Measurements from ENCODE around the gene ACOT11.

The ACOT11 gene

DNA sequence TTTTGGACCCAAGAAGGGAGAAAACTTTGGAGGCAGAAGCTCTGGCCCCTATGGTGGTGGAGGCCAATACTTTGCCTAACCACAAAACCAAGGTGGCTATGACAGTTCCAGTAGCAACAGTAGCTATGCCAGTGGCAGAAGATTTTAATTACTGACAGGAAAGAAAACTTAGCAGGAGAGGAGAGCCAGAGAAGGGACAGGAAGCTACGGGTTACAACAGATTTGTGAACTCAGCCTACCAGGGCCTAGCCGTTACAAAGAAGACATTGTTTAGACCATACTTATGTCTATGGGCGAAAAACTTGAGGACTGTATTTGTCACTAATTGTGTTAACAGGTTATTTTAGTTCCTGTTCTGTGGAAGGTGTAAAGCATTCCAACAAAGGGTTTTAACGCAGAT lies 10.4 kb upstream of the ACOT11 start:
- DNase-seq (ENCODE audit: low read depth), result no peak

DNA sequence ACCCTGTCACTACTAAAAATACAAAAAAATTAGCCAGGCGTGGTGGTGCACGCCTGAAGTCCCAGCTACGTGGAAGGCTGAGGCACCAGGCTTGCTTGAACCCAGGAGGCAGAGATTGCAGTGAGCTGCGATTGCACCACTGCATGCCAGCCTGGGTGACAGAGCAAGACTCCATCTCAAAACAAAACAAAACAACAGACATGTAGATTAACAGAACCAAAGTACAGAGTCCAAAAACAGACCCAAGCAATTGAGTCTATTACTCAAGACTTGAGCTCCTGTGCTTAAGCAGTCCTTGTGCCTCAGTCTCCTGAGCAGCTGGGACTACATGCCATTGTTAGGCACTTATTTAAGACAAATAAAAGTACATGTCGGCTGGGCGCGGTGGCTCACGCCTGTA lies 9.5 kb upstream of the ACOT11 start:
- DNase-seq (ENCODE audit: low read depth), result no peak

DNA sequence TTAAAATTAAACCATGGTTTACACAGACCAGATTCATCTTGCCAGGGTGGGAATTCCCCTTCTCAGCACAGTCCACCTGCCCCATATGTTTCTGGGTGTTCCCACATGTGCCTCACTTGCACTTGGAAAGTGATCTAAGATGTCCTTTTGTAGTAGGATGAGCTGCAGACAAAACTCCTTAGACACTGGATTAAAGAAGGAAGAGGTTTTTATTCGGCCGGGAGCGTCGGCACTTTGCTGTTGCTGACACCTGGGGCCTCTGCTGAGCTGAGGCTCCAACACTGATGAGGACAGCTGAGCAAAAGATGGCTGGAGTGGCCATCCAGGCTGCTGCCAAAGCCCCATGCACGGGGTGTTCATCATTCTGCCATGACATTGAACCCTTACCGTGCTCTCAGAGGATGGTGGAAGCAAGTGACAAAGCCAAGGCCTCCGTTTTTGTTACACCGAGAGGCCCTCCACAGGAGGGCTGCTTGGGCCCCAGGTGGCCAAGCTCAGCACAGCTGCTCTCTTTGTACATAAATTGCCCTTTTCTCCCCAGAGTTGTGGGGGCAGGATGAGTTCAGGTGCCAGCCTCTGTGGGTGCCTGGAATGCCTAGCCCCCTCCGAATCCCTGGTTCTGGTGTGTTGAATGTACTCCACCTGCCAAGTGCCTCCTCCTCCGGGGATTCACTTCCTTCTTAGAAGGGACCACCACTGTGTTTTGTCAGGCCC lies 7.3 kb upstream of the ACOT11 start:
- no peak for DNase-seq (ENCODE audit: low read depth)

DNA sequence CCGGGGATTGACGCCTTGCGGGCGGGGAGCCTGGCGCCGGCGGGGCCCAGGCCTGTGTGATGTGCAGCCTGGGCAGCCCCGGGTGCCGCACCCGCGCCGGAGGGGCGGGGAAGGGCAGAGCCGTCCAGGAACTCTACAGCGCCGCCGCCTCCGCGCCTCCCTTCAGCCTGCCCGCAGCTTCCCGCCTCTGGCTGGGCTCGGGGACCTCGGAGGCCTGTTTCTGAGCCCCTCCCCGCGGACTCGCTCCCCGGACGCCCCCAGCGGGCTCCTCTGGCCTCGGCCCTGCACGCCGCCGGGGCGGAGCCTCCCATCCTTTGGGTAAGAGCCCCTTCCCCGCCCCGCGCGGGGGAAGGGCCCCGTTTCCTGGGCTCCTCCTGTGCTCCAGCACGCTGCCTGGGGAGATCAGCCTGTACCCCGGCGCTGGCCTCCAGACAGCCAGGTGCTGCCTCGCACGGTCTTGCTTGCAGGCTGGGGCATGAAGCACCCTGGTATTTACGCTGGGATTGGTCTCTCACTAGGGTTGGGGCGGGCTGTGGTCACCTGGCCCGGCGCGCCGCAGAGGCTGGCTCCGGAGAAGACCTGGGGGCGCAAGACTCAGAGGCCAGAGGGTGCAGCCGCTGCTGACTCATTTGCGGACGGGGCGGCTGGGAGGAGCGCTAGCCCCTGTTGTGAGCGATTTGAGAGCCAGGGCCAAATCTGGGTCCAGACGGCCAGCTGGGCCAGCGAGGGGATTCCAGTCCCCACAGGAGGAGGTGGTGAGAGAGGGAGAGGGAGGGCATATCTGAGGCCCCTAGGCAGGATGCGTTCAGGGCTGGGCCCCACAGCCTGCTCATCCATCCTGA lies 5.7 kb upstream of the ACOT11 start:
- DNase-seq (ENCODE audit: low read depth), result peak; percentile 15

DNA sequence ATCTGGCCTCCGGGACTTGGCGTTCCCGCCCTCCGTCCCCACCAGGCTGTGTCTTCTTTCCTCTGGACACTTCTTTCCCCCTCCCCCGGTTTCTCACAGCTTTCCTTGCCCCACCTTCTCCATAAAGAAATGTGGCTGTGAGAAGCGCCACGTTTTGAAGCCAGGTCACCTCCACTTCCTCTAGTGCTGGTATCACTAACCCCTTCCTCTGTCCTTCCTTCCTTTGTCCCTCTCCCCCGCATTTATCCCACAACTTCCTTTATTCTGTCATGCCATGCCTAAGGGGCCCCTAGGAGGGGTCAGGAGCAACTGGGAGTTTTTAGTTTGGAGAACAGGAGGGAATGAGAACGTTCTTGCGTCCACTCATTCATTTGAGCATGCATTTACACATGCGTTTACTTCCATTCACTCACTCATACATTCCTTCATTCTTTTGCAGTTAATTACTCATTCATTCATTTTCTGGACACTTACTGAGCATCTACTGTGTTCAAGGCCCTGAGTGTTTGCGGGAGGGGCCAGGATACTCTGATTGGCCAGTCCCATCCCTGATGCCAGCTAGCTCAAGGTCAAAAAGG lies 5.0 kb upstream of the ACOT11 start:
- no peak for DNase-seq (ENCODE audit: low read depth)

DNA sequence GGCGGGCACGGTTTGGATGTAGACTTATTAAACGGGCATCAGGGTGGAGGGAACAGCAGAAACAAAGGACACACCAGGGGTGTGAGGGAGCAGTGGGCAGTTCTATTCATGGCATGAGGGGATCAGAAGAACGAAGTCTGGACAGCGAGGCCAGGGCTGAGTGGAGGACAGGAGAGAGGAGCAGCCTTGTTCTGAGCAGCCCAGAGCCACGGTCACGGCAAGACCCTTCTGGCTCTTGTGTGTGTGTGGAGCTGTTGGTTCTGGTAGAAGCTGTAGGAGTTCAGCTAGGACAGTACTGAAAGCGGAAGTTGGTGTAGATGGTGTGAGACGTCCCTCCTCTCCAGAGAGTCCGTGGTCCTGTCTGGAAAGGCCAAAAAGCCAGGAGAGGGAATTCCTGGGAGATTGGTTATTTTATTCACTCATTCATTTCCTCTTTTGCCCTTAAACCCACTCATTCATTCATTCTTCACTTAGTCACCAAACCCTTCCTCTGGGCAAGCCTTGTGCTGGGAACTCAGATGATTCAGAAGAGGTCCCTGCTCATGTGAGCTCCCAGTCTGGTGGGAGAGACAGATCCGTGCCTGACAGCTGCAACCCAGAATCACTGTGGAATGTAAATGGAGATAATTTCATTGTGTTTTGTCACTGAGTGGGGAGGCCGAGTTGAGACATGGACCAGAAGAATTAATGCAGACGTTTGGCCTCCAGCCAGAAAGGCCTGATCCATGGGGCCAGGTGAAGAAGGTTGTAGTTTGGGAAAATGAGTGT lies 4.1 kb upstream of the ACOT11 start:
- DNase-seq (ENCODE audit: low read depth), result no peak

DNA sequence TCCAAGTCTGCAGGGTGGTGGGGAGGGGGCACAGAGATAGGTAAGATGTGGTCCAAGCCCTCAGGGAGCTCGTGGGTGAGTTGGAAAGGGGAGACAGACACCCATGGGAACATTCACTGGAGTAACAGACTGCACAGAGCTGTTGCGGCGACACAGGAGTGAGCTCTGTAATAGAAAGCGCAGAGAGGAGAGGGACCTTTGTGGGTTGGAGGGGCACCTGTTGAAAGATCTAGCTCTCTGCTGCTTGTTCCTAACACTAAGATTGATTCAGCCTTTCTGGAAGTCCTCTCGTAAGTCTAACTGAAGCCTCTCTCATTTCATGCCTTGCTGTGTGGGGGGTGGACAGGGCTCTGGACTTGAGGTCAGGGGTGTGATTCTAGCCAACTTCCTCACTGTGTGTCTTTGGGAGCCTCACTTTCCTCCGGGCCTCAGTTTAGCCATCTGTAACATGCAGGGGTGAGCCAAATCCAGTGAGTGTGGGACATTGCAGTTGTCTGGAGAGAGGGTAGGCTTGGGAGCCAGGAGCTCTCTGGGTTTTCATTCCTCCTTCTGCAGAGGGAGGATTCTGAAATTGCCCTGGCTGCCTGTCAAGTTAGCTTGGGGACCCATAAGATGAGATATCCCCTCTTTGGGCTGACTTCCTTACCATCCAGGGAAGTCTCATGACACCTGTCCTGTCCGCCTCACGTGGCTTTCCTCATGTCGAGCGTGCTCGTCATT lies 2.0 kb upstream of the ACOT11 start:
- no peak for DNase-seq (ENCODE audit: low read depth)

DNA sequence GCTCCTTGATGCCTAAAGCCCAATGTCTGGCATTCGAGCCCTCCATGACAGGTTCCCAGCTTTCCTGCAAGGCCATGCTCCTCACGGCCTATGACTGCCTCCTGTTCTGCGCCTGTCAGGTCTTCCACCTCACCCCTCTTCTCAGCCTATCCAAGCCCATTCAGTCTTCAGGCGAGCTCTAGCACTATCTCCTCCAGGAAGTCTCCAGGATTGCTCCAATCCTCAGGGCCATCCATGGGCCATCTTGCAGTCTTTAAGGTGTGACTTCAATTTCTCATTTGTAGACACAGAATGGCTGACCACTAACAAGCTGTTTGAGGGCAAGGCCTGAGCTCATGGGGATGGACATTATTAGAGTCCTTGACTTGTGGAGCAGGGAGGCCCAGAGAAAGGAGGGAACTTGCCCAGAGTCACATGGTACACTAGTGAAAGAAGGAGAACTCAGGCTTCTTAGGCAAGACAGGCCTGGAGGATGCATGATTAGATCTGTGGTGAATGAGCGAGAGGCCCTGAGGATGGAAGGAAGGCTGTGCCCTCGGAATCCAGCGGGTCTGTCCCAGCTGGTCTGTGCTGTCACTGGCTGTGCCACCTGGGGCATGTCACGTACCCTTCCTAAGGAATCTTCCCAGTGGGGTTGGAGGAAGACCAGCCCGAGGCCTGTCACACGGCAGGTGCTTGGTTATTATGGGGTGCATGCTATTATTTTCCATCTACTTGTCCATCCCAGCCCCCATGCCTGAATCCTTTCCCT lies 1.2 kb upstream of the ACOT11 start:
- DNase-seq (ENCODE audit: low read depth), result no peak

DNA sequence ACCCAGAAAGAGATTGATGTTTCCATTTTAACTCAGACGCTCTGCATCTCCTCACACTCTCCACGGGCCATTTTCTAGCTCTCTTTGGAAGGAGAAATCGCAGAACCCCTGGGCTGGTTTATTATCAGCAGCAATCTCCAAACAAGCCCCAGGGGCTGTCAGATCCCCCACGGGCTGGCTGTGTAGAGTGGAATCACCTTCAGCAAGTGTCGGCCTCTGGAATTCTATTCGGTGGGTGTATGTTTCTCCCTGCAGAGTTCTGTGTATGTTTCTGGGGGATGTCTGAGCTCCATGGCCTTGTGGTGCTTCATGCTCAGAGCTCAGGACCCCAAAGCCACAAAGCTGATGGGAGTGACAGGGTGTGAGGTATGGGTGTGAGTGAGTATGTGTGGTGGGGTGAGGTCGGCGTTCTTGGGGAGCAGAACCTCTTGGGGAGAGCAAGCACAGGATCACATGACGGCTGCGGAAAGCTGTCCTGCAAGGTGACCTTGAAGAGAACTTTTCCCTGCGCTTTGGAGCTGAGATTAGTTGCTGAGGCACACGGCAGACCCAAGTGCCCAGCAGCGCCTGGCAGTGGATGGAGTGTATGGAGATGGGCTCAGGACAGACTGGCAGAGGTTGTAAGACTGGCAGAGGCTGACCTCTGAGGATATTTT lies 489 bp downstream of the ACOT11 start:
- DNase-seq (ENCODE audit: low read depth), result no peak

DNA sequence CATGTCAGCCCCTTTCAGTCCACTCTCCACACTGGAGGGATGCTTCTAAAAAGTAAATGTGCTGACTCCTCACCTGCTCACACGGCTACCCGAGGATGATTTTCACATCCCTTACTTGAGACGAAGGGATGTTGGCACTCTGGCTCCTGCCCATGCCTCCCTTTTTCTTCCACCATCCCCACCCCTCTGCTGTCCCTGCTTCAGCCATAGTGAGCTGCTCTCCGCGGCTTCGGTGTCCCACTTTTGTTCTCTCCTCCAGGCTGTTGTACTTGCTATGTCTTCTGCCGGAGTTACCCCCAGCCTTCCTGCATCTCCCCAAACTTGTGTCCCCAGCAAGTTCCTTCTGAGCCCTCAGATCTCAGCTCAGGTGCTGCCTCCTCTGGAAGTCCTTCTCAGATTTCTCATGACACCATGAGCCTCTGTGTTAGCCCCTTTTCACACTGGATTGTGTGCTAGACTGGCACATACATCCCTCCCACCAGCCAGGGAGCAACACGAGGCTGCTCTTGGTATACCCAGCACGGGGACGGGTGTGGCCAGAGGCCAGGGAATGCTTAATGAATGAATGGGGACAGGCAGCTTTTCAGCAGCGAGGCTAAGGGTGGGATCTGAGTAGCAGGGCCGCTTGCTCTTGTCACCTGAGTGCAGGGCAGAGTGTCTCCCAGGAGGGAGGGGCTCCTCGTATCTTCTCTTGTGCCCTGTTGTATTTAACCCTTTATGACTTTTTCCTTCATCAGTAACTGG lies 1.3 kb downstream of the ACOT11 start:
- DNase-seq (ENCODE audit: low read depth), result no peak

DNA sequence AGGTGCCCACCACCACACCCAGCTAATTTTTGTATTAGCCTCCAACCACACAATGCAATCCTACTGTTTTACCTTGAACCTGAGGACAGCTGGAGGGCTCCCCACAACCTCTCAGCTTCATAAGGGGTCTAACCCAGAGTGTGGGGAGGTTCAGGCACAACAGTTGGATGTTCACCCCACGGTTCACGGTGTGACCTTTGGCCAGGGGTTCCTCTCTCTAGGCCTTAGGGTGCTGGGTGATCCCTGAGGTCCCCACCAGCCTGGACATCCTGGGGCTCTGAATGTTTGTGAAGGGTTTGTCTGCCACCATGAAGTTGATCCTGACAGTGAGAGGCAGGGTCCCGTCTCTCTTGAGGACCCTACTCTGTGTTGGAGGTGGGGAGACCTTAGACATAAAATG lies 3.9 kb downstream of the ACOT11 start:
- no peak for DNase-seq (ENCODE audit: low read depth)

DNA sequence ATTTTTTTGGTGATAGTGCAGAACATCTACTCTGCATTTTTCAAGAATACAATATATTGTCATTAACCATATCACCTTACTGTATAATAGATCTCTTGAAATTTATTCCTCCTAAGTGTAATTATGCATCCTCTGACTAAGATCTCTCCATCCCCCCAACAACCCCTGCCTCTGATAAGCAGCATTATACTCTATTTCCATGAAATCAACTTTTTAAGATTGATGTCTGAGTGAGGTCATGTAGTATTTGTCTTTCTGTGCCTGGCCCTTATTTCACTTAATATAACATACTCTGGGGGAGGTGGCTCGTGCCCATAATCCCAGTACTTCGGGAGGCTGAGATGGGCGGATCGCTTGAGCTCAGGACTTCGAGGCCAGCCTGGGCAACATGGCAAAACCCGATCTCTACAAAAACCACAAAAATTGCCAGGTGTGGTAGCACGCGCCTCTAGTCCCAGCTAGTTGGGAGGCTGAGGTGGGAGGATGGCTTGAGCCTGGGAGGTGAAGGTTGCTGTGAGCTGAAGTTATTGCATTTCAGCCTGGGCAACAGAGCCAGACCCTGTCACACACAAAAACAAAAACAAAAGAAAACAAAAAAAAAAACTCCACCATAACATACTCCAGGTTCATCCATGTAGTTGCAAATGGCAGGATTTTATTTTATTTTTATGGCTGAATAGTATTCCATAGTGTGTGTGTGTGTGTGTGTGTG lies 5.7 kb downstream of the ACOT11 start:
- DNase-seq (ENCODE audit: low read depth), result no peak

DNA sequence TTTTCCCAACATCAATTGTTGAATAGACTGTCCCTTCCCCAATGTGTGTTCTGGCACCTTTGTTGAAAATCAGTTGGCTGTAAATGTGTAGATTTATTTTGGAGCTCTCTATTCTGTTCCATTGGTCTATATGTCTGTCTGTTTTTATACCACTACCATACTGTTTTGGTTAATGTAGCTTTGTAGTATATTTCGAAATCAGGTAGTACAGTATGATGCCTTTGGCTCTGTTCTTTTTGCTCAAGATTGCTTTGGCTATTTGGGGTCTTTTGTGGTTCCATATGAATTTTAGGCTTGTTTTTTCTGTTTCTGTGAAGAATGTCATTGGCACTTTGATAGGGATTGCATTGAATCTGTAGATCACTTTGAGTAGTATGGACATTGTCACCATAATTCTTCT lies 8.1 kb downstream of the ACOT11 start:
- DNase-seq (ENCODE audit: low read depth), result no peak

DNA sequence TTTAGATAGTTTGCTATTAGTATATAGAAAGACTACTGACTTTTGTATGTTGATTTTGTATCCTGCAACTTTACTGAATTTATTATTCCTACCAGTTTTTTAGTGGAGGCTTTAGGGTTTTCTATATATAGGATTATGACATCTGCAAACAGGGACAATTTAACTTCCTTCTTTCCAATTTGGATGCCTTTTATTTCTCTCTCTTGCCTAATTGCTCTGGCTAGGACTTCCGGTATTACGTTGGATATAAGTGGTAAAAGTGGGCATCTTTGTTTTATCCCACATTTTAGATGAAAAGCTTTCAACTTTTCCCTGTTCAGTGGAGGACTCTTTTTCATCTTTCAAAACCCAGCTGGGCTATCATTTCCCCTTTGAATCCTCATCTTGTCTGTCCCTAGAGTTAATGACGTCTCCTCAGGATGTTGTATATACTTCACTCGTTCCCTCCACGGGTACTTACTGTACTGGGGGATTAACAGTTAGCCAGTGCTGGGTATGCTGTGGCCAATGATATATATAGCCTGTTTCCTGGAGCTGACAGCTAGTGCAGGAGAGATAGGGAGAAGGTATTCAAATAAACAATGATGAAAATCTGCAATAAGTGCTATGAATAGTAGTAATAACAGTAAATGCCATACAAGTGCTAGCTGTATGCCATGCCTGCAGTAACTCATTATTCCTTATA lies 9.8 kb downstream of the ACOT11 start:
- DNase-seq (ENCODE audit: low read depth), result no peak

DNA sequence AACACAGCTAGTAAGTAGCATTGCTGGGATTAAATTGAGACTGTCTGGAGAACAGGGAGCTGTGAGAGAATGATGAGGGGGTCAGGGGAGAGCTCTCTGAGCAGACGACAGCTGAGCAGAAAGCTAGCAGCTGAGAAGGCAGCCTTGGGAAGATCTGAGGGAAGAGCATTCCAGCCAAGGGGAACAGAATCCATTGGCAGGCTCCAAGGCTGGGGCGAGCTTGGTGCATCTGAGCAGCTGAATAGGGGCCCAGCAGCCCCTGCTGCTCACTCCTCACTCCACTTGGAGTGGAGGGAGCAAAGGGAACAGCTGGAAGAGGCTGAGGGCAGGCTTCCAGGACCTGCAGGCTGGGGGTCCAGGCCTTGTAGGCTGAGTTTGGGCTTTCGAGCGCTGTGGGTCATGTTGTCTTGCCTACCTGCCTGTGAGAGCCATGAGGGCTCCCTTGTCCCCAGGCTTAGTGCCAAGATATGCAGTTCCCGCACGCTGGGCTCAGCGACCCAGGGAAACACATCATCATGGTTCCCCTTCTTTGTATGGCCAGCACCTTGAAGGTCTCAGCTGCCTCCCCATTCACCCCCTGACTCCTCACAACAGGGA lies 10.5 kb downstream of the ACOT11 start:
- DNase-seq (ENCODE audit: low read depth), result no peak

DNA sequence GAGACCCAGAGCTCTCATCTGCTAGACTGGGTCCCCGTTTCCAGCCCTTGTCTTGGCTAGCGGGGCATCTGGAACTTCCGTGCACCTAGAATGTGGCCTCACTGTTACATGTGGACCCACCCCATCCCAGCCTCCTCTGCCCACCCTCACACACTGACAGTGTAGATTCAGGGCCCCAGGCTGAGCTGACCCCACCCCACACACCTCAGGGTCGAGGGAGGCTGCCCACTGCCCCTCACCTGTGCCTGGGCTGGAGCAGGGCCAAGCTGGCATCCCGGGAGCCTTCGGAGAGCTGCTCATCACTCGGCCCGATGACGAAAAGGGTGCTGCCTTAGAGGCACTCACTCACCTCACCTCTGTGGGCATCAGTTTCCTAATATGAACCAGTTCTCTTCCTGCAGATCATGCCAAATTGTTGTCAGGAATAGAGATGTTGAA lies 11.1 kb downstream of the ACOT11 start:
- DNase-seq (ENCODE audit: low read depth), result no peak

DNA sequence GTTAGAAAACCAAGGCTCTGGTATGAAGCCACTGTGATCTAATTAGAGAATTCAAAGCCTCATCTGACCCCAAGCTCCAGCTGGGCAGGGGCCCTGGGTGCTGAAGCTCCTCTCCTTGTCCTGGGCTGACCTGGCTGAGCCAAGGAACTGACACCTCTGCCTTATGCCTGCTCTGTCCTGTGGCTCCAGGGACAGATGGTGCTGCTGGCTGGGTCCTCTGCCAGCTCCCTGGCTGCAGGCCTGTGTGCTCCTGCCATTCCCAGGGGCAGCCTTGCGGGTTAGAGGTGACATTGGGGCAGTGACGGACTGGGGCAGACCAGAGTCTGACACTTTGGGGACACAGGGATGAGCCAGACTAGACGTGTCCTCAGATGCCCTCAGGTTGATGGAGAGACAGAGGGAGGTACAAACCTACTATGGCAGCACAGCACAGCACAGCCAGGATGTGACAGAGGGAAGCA lies 11.8 kb downstream of the ACOT11 start:
- no peak for DNase-seq (ENCODE audit: low read depth)
